Loucy (cell line): ENCODE measurements around the gene ZNF407.

Experiments
- CTCF ChIP-seq: fragments of 200-600 bp; sonication (generic); conservative IDR thresholded peaks from 2 replicates; pipeline ENCODE4 v1.5.1; 2014; ENCODE audit warnings: mild to moderate bottlenecking, antibody characterized with exemption, low read length
- EZH2phosphoT487 ChIP-seq: fragments of 200-600 bp; IDR thresholded peaks from 2 replicates; pipeline ENCODE4 v1.6.1; 2018; ENCODE audit warnings: antibody characterized with exemption, mild to moderate bottlenecking, moderate library complexity, borderline replicate concordance

- TF ChIP-seq CTCF (no peak), EZH2phosphoT487 (no peak)
Measured at GRCh38 chr18:74698881-74699280, 101.2 kb downstream of the ZNF407 start.
